Muscle layer of colon (tissue), 2 donors: ENCODE measurements around the gene UCP2.
A peak's percentile ranks its signal among the peaks of the same experiment; 100 is the strongest.

Experiments used
- H3K27ac ChIP-seq: one replicate; pipeline ENCODE4 v1.7.0; 2013; ENCODE audit warnings: low read depth, mild to moderate bottlenecking, low read length, moderate library complexity
- H3K27me3 ChIP-seq, 2 donors: one replicate each; pipeline ENCODE4 v1.7.0; 2013; ENCODE audit warnings: low read length in 2 of 2, mild to moderate bottlenecking in 2 of 2; ENCODE audit not compliant: insufficient read depth in 2 of 2, control insufficient read depth in 1 of 2
- H3K36me3 ChIP-seq: one replicate; pipeline ENCODE4 v1.7.0; 2013; ENCODE audit warnings: mild to moderate bottlenecking, low read length; ENCODE audit not compliant: insufficient read depth
- H3K4me1 ChIP-seq: one replicate; pipeline ENCODE4 v1.7.0; 2013; ENCODE audit warnings: mild to moderate bottlenecking, low read length; ENCODE audit not compliant: insufficient read depth
- H3K4me3 ChIP-seq, 2 donors: one replicate each; pipeline ENCODE4 v1.7.0; 2013; ENCODE audit warnings: low read length in 2 of 2, low read depth in 1 of 2, mild to moderate bottlenecking in 1 of 2, moderate library complexity in 1 of 2
- H3K9ac ChIP-seq: one replicate; pipeline ENCODE4 v1.7.0; 2013; ENCODE audit warnings: low read length
- H3K9me3 ChIP-seq: one replicate; pipeline ENCODE4 v1.7.0; 2013; ENCODE audit warnings: mild to moderate bottlenecking, low read length
- donor health status: abdominal sarcoma.
- donor health status: Adenocarcinoma of cecum.

Gene UCP2

DNA sequence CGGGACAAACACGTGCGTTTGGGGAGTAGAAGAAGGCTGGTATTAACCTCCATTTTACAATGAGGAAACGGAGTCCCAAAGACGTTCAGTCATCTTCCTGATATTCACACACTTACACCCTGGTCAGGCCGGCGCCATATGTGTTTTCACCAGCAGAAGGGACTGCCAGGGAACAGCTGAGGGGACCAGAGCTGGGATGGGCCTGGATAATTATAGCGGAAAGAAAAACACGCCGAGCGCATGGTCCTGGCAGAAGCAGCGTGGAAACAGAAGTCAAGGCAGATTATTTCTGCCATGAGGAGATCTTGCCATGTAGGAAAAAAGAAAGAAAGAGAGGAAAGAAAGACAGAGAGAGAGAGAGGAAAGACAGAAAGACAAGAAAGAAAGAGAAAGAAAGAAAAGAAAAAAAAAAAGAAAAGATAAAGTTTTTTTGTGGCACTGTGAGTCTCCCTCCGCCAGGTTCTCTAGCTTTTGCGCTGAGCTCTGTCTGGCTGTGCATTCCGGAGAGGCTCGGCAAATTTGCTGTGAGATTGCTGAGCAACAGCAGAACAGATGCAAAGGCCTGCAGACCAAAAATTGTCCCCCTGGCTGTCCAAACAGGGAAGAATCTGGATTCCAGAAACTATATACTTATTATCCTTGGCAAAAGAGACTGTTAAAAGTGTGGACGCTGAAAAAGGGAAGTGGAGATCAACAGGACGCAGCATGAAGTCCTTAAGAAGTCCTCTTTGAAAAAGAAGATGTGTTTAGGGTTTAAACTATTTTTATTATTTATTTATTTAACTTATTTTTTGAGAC lies 1.3 kb upstream of the UCP2 start:
- H3K9me3 ChIP-seq: no peaks in the 10 kb centered on the region
- H3K36me3 ChIP-seq: no peaks in the 10 kb centered on the region
- peaks cover 11% of the 10 kb centered on the region for H3K4me1 ChIP-seq
- peak overlapping the region; percentile 82 for H3K27ac ChIP-seq
- H3K27me3 ChIP-seq: no peaks in the 10 kb centered on the region
- H3K4me3 ChIP-seq: peak overlapping the region; percentile 85 to 88
- H3K9ac ChIP-seq: peak overlapping the region; percentile 21

DNA sequence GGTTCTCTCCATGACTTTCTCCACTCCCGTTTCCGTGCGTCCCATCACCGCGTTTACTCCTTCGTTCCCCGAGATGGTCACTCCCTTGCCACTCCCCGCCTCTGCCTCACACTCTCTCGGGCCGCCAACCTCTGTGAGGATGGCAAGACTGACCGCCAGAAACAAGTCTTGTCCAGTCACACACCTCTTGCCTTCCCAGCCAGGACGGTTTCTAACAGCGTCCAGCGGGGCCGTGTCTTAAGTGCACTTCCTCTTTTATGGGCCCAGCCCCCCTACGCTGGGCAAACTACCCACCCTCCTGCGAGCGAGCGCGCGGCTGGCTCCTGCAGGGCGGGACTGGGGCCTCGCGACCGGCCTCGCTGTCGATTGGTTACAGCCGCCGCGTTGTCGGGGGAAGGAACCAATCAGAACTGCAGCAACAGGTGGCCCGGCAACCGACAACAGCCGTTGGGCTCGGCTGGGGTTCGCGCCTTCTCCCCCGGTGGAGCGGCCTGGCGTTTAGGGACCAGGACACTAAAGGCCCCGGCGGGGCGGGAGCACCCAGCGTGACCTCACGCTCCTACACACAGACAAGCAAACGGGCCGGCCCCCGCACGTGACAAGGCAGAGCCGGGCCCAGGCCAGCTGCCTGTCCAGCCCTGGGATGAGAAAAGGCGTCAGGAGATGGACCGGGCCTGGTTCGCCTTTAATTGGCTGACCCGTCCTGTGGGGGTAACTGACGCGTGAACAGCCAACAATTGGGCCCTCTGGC lies 522 bp upstream of the UCP2 start:
- Histone ChIP-seq H3K4me1 (peaks cover 11% of the 10 kb centered on the region), H3K27ac (peak overlapping the region; percentile 82), H3K9me3 (no peaks in the 10 kb centered on the region), H3K9ac (peak overlapping the region; percentile 53), H3K4me3 (peak overlapping the region; percentile 85 to 88), H3K36me3 (peaks cover 7% of the 10 kb centered on the region), H3K27me3 (no peaks in the 10 kb centered on the region)

DNA sequence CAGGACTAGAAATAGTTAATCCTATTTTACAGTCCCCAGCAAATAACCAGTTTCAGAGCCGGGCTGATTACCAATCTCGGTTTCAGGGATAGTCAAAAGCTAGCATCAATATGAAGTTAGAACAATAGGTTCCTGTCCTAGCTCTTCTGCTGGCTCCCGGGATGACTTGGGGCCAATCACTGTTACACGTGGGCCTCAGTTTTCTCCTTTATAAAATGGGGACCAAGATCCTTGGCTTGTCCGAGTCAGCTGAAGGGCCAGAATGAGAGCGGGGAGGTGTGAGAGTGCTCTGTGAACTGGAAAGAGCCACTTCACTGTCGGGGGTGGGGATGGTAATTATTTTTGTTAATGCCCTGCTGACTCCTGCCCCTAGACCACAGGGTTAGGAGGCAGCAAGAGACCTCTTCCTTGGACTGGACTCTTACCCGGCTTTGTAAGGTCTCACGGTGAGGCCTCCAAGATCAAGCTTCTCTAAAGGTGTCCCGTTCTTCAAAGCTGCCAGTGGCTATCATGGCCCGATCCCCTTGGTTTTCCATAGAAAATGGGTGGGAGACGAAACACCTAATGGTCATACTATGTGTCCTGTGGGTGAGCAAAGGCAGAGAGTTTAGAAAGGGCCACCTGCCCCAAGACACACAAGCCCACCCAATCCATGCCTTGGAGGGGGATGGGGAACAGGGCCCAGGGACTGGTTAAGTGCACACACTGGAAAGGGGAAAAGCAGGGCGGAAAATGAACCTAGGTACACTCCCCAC lies 1.4 kb downstream of the UCP2 start:
- H3K4me3 ChIP-seq: peak overlapping the region in 1 of 2 donors; percentile 53

DNA sequence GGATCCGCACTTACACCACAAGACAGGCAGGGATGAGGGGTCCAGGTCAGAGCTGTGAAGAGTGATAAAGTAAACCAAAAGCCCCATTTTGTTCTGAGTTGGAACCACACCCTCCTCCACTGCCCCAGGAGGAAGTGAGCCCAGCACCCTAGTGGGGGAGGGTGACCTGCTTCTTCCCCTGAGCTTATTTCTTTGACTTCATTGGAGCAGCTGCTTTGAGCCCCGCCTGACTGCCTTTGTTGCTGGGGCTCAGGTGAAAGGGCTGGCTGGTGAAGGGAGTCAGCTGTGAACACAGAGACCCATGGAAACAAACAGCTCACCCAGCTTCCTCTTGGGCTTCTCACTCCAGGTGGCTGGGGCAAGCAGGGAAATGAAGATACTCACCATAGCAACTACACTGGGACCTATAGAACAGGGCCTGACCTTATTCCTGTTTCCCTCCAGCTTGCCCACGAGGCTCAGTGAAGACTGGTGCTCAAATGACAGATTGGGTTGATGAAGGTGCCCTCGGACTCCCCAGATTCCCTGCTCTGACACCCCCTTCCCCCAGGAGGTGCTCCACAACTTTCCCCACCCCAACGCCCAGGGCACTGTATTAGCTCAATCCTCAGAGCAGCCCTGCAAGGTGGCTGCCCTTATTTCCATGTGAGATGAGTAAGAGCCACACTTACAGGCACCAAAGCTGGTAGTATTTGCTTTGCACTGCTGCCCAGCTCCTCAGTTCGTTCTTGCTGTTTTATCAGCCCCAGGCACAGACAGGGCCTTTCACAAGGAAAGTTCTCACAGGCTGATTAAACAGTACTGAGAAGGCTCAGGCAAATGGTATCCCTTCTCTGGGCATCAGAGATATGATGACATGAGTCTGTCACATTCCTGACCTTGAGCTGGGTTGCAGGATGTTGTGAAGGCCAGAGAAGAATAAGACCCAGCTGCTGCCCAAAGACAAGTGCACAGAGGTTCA lies 2.4 kb downstream of the UCP2 start:
- Histone ChIP-seq H3K9me3 (no peaks in the 10 kb centered on the region), H3K27me3 (no peaks in the 10 kb centered on the region), H3K4me1 (peaks cover 11% of the 10 kb centered on the region), H3K36me3 (peaks cover 25% of the 10 kb centered on the region), H3K4me3 (peak overlapping the region in 1 of 2 donors; percentile 25), H3K27ac (no peak overlapping the region), H3K9ac (no peak overlapping the region)

More for the DNA sequence above, 1.4 kb downstream of the UCP2 start:
- Histone ChIP-seq H3K27ac (peak overlapping the region; percentile 82), H3K9me3 (no peaks in the 10 kb centered on the region), H3K36me3 (peaks cover 19% of the 10 kb centered on the region), H3K9ac (peak overlapping the region; percentile 44), H3K4me1 (peaks cover 11% of the 10 kb centered on the region), H3K27me3 (no peaks in the 10 kb centered on the region)

DNA sequence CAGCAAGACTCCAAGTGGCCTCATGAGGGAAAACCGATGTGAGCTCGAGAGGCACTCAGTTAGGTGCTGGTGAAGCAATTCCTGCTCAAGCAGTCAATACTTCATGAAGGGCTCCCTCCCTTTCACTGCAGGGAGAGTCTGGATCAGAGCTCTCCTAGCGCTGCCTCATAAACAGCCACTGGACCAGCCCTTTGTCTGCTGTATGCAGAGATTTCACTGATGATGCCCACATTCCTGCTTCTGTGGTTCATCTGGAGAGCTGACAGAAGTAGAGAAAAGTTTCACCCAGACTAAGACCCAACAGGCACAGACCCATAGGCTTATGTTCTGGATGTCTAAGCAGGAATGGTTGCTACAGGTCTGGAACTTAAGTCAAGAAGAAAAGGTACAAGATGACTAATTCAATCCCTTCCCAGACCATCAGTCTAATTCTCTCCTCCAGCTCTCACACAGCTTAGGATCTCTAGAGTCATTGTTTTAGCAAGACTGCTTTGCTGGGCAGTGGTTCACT lies 4.0 kb downstream of the UCP2 start:
- Histone ChIP-seq H3K27ac (no peak overlapping the region), H3K9me3 (no peaks in the 10 kb centered on the region), H3K9ac (no peak overlapping the region), H3K4me3 (no peak overlapping the region), H3K4me1 (peaks cover 5% of the 10 kb centered on the region), H3K27me3 (no peaks in the 10 kb centered on the region), H3K36me3 (peaks cover 25% of the 10 kb centered on the region)

DNA sequence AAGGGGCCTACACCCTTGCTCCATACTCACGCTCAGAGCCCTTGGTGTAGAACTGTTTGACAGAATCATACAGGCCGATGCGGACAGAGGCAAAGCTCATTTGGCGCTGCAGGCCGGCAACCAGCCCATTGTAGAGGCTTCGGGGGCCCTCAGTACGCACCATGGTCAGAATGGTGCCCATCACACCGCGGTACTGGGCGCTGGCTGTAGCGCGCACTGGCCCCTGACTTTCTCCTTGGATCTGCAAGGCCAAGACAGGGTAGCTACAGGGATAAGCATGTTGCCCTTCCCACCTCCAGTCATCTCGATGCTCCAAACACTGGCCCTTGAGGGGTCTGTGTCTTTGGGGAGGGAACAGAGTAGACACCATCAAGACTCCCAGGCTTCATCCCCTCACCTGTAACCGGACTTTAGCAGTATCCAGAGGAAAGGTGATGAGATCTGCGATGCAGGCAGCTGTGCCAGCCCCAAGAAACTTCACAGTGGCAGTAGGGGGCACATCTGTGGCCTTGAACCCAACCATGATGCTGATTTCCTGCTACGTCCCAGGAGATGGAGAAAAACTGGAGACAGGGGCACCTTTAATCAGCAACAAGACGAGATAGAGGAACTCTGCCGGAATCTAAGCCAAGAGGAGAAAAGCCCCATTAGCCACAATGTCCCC lies 4.7 kb downstream of the UCP2 start:
- Histone ChIP-seq H3K9ac (no peak overlapping the region), H3K9me3 (no peaks in the 10 kb centered on the region), H3K4me3 (no peak overlapping the region), H3K36me3 (peaks cover 25% of the 10 kb centered on the region), H3K4me1 (peaks cover 3% of the 10 kb centered on the region), H3K27ac (no peak overlapping the region), H3K27me3 (no peaks in the 10 kb centered on the region)

DNA sequence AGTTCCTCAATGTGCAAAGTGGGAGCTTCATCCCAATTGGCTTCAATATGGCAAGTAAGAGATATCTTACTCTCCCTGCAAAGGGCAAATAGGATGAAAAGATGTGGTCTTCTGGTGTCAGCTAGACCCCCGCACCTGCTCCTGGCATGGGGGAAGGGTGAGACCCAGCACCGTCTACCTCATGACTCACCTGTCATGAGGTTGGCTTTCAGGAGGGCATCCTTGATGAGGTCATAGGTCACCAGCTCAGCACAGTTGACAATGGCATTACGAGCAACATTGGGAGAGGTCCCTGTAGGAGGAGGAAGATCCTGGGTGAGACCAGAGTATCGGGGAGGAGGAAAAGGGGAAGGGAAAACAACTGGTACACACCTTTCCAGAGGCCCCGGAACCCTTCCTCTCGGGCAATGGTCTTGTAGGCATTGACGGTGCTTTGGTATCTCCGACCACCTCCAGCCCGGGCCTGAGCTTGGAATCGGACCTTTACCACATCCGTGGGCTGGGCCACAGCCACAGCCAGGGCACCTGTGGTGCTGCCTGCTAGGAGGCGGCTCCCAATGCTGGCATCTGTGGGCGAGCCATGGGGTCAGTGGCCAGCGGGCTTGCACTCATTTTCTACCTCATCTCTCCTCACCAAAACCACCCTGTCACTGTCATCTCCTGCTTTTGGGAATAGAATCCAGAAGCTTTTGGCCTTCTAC lies 6.0 kb downstream of the UCP2 start:
- Histone ChIP-seq H3K27ac (no peak overlapping the region), H3K4me1 (no peaks in the 10 kb centered on the region), H3K36me3 (peaks cover 25% of the 10 kb centered on the region), H3K4me3 (no peak overlapping the region), H3K9ac (no peak overlapping the region), H3K9me3 (no peaks in the 10 kb centered on the region), H3K27me3 (no peaks in the 10 kb centered on the region)

DNA sequence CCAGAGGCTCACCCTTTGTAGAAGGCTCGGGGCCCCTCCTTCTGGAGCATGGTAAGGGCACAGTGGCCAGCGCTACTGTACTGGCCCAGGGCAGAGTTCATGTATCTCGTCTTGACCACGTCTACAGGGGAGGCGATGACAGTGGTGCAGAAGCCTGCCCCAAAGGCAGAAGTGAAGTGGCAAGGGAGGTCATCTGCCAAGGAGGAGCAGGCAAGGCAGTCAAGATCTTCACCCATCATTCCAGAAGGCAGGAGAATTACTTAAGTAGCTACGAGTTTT lies 7.2 kb downstream of the UCP2 start:
- Histone ChIP-seq H3K27me3 (no peaks in the 10 kb centered on the region), H3K9ac (no peak overlapping the region), H3K4me1 (no peaks in the 10 kb centered on the region), H3K4me3 (no peak overlapping the region), H3K9me3 (no peaks in the 10 kb centered on the region), H3K36me3 (peaks cover 25% of the 10 kb centered on the region), H3K27ac (no peak overlapping the region)

DNA sequence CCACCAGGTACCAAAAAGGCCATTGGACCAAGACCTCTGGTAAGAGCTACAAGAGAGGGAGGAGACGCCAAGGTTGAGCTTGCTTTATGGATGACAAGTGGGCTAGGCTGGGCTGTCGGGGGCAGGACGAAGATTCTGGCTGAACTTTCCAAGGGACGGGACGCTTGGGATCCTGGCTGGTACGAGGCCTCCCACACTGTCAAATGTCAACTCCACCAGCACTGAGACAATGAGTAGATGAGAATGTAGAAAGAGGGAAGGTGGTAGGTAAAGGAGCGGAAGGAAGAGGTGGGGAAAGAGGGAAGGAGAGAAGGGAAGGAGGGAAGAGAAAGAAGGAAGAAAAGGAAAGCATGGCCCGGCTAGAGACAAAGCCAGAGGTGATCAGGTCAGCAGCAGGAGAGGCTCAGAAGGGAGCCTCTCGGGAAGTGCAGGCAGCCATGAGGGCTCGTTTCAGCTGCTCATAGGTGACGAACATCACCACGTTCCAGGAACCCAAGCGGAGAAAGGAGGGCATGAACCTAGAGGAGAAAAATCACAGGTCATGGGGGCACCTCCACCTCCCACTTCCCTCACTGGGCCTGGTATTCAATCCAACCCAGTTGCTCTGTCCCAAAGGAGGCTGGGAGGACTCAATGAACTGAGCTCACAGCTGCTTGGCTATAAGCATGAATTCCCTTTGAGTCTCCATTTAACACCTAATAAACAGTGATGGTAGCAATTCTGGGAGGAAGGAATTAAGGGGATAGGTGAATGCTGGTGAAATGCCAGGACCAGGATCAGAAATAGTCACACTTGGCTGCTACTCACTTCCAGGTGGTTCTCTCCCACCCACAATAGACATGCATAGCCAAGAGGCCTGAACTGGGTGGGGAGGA lies 7.8 kb downstream of the UCP2 start:
- Histone ChIP-seq H3K27me3 (no peaks in the 10 kb centered on the region), H3K27ac (no peak overlapping the region), H3K9ac (no peak overlapping the region), H3K4me3 (no peak overlapping the region), H3K9me3 (no peaks in the 10 kb centered on the region), H3K36me3 (peaks cover 25% of the 10 kb centered on the region), H3K4me1 (no peaks in the 10 kb centered on the region)
